HG03460 (cell line): ENCODE results near the gene GALNT1.

ENCODE experiments used
- ATAC-seq: cut with Tn5 transposase; IDR thresholded peaks from one replicate; pipeline ENCODE4 v1.9.1; 2021; ENCODE audit not compliant: unreplicated experiment

Gene GALNT1

DNA sequence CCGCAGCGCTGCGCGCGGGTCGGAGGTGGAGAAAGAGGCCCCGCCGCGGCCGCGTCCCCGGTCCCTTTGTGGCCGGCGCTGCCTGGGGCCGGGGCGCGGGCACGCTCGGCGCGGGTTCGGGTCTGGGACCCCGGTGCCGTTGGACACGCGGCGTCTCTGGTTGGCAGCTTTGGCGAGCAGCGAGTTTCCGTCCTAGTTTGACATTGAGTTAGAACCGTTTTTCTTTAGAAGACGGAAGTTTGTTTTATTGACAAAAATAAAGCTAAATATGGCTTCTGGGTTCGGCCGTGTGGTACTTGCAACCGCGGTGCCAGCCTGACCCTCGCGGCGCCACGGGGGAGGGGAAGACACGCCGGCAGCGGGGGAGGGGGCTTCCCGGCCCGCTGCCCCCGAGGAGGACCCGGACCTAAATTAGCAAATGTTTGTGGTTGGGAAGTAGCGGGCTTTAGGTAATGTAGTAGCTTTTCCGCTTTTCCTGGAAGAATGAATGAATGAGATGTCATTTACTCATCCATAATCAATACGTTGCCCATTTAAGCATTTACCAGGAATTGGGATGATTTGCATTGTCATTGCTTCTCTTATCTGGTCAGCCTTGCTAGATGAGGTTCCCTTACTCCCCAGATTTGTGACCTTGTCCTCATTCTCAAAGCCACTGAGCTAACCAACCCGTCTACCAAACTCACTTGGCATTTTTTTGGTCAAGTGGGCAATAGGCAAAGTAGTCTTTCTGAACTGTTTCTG, 530 bp downstream of the GALNT1 start:
- no peak for ATAC-seq

DNA sequence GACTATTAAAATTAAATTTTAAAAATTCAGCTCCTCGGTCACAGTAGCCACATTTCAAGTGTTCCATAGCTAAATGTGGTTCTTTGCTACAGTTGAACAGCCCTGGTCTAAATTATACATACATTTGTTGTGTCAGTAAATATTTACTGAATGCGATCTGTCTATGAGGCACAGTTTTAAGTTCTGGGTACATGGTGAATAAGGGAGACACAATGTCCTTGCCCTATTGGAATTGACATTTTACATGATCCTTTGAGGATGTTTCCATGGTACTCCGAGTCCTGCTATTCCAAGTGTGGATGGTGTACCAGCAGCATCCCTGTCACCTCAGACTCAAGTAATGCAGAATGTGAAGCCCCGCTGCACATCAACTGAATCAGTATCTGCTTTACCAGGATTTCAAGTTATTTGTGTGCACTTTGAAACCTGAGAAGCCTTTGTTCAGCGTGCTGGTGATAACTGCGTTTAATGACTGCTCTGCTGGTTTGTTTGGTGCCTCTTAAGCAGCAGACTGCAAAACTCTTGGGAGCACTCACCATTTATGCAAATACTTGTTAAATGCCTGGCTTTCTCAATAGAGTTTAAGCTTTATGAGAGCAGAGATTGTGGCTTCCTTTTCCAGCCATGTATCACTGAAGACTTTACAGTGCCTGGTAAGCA, 1.5 kb downstream of the GALNT1 start:
- no peak for ATAC-seq

DNA sequence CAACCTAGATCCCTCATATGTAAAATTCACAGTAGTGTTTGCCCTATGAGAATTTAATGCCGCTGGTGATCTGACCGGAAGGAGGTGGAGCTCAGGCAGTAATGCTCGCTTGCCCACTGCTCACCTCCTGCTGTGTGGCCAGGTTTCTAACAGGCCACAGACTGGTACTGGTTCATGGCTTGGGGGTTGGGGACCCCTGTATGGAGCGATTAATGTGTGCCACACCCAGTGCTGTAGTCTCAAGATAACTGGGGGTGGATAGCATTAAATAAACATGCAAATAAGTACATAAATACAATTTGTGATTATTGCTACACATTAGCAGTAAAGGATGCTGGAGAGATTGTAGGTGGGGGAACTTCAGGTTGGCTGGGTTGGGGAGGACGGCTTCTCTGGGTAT, 3.2 kb downstream of the GALNT1 start:
- ATAC-seq = no peak

DNA sequence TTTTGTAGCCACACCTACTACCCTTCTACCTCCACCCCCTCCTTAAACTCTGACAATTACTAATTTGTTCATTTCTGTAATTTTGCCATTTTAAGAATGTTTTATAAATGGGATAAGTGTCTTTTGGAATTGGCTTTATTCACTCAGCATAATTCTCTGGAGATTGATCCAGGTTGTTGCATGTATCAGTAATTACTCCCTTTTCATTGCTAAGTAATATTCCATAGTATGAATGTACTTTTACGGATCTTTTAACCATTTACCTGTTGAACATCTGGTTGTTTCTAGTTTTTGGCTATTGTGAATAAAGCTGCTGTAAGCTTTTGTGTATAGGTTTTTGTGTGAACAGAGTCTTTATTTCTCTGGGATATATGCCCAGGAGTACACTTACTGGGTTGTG, 4.1 kb downstream of the GALNT1 start:
- no peak for ATAC-seq

DNA sequence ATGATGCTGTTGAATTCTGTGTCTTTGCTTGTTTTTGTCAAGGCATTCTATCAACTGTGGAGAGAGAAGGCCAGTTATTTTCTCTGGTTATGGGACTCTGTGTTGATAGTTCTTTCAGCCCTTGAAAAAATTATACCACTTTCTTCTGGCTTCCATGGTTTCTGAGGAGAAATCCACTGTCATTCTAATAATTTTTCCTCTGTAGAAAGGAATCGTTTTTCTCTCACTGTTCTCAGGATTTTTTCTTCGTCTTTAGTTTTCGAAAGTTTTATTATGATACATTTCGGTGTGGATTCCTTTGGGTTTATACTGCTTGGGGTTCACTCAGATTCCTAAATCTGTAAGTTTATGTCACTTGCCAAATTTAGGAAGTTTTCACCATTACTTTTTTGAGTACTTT, 6.6 kb downstream of the GALNT1 start:
- ATAC-seq = no peak

DNA sequence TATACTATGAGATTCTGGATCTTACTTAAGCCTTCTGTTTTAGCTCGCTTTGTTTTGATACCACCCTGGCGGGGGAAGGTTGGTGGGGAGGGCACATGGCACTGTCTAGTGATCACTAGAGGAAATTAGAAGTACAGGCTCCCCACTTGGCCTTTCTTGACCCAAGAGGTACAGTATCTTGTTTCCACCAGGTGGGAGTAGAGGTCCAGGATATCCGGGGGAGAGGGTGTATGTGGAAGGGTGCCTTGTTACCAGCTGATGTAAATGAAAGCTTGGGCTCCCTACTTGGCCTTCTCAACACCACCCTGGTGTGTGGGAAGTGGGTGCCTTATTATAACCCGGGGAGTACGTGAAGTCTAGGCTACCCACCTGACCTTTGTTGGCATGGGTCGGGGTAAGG, 7.5 kb downstream of the GALNT1 start:
- ATAC-seq = no peak

DNA sequence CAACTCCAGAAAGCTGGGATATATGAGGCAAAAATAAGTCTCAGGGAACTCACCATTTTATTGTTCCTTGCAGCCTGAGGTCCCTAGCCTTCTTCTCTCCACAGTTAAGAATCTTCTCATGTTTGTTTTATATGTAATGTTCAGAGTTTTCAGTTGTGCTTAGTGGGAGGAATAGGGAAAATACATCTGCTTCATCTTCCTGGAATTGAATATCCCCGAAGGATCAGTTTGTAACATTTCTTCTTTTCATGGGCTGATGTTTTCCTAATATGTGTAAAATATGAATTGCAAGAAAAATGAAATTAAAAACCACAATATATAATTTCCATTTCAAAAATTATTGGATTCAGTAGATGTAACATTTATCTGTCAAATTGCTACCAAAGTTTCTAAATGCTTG, 8.0 kb downstream of the GALNT1 start:
- ATAC-seq = no peak

DNA sequence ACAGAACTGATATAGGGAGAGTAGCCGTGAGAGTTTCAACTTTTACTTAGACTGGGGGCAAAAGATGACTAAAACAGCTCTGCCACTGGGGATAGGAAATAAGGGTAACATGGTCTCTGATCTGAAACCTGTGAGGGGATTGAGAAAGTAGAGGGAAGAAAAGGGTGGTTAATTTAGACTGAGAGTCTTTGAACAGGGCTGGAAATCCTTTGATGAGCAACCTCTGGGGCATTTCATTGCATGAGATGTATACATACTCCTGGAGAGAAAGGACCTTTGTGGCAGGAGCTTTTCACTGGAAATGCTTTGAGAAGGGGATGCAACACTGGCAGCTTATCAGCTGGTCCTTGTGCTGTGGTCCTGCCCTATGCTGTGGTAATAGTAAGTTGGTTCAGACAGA, 9.4 kb downstream of the GALNT1 start:
- ATAC-seq = no peak

DNA sequence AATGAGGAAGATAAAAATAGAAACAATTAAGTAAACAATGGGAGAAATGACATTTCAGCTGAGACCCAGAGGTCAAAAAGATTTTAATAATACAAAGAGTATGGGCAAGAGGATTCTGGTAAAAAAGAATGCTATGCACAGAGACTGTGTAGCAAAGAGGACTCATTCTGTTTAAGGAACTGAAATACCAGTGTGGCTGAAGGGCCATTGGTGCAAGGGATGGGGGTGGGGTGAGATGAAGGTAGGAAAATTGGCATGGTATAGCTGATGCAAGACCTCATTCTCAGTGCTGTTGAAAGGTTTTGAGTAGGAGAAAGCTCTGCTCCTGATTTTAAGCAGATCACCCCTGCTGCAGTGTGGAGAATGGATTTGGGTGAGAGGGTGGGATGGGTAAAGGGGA, 10.8 kb downstream of the GALNT1 start:
- peak; percentile 98 for ATAC-seq

DNA sequence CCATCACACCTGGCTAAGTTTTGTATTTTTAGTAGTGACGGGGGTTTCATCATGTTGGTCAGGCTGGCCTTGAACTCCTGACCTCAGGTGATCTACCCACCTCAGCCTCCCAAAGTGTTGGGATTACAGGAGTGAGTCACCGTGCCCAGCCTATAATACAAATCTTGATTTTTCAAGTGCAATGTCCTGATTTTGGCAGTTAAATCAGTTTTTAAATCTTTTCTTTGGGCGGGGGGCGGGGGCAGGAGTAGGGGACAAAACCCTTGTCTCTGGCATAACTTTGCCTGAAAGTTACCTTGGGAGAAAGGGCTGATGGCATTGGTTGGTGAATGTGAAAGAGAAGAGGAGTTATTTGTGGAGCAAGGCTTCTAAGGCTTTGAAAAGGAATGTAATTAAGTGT, 12.3 kb downstream of the GALNT1 start:
- no peak for ATAC-seq

DNA sequence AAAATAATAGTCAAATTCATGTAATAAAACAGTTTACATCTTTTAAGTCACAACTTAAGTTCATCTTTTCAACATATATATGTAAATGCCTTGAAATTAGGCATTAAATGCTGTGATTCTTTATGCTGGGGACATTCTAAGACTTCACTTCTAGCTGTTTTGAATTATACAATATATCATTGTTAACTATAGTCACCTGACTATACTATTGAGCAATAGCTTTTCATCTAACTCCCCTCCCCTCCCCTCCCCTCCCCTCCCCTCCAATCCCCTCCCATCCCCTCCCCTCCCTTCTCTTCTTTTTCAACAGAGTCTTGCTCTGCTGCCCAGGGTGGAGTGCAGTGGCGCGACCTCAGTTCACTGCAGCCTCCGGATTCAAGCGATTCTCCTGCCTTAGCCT, 16.2 kb downstream of the GALNT1 start:
- ATAC-seq = no peak

DNA sequence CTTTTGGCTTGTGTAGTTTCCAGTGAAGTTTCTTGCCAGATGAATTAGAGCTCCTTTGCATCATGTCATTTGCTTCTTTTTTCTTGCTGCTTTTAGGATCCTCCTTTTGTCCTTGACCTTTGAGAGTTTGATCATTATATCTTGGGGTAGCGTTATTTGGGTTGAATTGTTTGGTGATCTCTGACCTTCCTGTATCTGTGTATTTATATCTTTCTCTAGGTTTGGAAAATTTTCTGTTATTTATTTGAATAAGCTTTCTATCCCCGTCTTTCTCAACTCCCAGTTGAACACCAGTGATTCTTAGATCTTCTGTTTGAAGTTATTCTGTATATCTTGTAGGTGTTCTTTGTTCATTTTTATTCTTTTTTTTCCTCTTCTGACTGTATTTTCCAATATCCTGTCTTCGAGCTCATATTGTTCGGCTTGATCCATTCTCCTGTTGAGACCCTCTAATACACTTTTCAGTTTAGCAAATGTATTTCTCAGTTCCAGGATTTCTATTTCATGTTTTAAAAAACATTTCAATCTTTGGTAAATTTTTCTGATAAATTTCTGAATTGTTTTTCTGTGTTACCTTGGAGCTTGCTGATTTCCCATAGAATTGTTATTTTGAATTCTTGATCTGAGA, 20.8 kb downstream of the GALNT1 start:
- no peak for ATAC-seq

DNA sequence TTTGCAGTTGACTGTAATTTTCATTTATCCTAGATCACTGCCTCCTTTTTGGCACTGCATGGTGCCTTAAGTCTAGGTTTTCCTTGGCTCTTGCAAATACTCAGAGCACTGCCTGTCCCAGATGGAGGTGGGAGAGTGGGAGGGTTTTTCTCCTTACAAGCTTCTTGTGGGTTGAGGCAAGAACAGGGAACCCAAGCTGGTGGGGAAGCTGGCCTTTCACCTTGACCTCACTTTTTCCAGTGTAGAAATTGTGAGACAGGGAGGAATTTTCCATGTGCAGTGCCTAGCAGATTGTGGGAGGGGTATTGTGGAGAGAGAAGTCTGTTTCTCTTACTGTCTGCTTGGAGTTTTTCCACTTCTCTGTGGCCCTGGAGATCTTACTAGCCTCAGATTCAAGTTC, 21.5 kb downstream of the GALNT1 start:
- ATAC-seq = no peak

DNA sequence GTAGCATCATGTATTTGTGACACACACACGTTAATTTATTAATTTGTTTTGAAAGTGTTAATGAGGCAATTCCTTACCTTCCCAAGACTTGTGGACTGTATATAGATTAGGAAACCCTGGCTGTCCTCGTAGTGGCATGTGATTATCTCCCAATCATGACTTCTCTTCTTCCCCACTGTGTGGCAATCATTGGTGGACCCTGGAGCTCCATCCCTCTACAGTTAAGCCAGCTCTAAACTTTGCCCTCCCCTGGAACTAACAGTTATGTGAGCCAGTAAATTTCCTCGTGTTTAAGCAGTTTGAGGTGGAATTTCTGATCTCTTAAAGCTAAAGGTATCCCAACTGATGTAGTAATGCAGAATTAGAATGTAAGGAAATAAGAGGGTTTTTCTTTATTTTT, 22.0 kb downstream of the GALNT1 start:
- ATAC-seq = no peak

DNA sequence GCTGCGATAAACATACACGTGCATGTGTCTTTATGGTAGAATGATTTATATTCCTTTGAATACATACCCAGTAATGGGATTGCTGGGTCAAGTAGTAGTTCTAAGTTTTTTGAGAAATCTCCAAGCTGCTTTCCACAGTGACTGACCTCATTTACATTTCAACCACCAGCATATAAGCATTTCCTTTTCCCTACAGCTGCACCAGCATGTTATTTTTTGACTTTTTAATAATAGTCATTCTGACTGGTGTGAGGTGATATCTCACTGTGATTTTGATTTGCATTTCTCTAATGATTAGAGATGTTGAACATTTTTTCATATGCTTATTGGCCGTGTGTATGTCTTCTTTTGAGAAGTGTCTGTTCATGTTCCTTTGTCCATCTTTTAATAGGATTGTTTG, 22.8 kb downstream of the GALNT1 start:
- ATAC-seq = no peak

DNA sequence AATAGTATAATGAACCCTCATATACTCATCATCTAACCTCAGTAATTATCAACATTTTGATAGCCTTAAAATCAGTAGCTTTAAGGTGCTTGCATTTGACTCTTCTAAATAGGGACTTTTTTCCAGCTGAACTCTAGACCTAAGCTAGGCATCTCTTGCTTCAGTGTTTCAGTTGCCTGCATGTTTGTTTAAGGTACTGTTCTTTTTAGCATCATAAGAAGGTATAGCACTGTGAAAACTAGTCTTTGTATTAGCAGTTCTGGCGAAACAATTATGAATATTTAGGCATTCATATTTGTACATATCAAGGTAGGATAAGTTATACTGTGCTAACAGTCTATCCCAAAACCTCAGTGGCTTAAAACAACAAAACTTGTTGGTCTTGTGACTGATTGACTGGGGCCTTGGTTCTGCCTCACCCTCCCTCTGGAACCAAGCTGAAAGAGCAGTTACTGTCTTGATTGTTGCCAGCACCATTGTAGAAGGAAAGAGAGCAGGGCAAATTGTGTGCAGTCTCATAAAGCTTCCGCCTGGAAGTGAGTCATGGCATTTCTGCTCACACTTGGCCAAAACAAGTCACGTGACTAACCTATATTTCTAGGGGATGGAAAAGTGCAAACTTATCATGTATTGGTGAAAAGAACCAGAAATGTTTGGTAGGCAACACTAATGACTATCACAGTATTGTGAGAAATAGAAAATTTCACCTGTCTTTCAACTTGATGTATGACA, 24.3 kb downstream of the GALNT1 start:
- no peak for ATAC-seq

DNA sequence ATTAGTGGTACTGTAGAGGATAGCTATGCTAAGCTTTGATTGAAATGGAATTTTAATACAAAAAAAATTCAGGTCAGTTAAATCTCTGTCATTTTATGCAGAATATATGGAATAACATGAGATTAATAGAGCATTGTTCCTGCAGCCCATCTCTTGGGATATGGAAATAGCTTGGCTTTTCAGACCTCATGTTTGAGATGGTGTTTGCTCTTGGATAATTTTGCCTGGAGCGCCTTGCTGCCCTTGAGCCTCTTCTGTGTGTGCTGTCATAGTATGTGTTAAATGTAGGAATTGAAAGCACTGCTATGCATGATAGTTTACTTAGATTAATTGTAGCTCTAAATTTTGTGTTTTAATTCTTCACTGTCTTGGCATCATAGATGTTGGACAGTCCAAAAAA, 27.7 kb downstream of the GALNT1 start:
- ATAC-seq = no peak

DNA sequence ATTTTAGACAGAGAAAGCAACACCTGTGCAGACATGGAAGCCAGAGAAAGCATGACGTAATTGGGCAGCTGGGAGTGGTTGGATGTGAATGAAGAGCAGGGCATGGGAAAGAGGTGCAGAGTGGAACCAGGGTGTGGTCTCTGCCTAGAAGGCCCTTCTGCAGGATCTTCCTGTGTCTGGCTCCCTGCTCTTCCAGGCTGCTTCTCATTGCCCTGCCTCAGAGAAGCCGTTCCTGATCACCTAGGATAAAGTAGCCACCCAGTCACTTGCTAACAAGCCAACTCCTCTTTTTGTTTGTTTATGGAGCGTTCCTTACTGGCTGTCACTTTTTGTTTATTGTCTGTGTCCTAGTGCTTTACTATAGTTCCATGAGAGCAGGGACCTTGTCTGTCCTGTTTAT, 28.5 kb downstream of the GALNT1 start:
- no peak for ATAC-seq

DNA sequence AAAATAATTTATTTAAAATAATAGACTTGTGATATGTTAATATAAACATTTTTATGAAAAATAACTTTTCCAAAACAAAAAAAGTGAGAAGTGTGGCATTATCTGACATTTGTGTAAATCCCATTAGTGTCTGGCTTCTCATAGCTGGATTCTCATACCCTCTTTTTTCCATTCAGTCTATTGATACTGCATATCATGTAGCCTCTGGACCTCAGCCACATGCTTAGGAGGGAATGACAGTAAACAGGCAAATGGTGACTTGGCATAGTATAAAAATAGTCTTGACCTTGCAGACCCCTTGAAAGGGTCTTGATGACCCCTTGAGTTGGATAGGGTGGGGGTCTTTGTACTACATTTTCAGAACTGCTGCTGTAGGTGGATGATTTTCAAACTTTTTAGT, 29.2 kb downstream of the GALNT1 start:
- no peak for ATAC-seq

DNA sequence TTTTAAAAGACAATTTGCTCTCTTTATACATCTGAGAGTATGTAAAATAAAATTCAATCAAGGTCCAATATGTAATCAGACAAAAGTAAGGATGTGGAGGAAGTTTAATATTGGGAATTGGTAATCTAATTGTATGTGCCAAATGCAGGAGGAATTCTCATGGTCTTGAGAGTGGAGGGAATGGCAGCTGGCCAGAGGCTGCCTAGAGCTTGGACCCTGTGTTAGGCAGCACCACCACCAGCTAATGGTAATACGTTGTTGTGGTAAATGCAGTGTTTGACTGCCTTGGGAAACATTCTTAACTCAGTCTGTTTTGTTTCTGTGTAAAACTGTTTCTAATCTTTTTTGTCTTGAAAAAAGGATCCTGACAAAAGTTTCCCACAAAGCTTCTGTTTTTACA, 30.0 kb downstream of the GALNT1 start:
- no peak for ATAC-seq

DNA sequence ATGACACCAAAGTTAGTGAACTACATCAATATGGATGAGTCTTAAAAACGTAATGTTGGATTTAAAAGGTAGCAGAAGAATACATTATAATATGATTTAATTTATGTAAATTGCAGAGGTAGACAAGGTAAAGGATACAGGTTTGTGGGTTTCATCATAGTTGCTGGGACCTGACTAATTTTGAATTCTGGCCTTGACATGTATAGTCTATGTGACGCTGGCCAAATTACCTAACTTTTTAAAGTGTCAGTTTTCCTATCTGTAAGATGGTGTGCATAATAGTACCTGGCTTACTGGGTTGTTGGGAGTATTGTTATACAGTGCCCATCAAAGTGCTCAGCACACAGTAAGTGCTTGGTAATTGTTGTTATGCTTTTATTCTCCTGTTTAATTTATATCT, 34.5 kb downstream of the GALNT1 start:
- ATAC-seq = no peak
